ENCODE measurements around the gene MCU. TPM values are rescaled to one million over a fixed set of nuclear protein-coding genes. Genes with fewer than 3 reads are reported as not detected.
"Not testable (repeated sequence)": the region's sequence is repeated elsewhere in the genome, so short reads cannot be mapped to it uniquely, and the experiment has no call there.

The MCU gene
- polyA plus RNA-seq, 1 donor from 2014 or later = 22.9 TPM

- TF ChIP-seq SMC3 (conservative IDR thresholded peaks at IDR 0.05; ENCODE audit: poor library complexity) (no peak), CTCF (IDR thresholded peaks at IDR 0.05; ENCODE audit: poor library complexity, severe bottlenecking) (no peak), MXI1 (conservative IDR thresholded peaks at IDR 0.05; ENCODE audit: poor library complexity, severe bottlenecking) (no peak), EP300 (conservative IDR thresholded peaks at IDR 0.05; ENCODE audit: poor library complexity, severe bottlenecking) (no peak), RAD21 (conservative IDR thresholded peaks at IDR 0.05) (no peak), TAF1 (IDR thresholded peaks at IDR 0.05; ENCODE audit: low read depth) (no peak), POLR2AphosphoS5 (IDR thresholded peaks at IDR 0.05) (no peak), EZH2 (IDR thresholded peaks at IDR 0.05; ENCODE audit: borderline replicate concordance, insufficient read depth, low read length, poor library complexity, severe bottlenecking) (no peak)
- TF ChIP-seq, protein P1, sequence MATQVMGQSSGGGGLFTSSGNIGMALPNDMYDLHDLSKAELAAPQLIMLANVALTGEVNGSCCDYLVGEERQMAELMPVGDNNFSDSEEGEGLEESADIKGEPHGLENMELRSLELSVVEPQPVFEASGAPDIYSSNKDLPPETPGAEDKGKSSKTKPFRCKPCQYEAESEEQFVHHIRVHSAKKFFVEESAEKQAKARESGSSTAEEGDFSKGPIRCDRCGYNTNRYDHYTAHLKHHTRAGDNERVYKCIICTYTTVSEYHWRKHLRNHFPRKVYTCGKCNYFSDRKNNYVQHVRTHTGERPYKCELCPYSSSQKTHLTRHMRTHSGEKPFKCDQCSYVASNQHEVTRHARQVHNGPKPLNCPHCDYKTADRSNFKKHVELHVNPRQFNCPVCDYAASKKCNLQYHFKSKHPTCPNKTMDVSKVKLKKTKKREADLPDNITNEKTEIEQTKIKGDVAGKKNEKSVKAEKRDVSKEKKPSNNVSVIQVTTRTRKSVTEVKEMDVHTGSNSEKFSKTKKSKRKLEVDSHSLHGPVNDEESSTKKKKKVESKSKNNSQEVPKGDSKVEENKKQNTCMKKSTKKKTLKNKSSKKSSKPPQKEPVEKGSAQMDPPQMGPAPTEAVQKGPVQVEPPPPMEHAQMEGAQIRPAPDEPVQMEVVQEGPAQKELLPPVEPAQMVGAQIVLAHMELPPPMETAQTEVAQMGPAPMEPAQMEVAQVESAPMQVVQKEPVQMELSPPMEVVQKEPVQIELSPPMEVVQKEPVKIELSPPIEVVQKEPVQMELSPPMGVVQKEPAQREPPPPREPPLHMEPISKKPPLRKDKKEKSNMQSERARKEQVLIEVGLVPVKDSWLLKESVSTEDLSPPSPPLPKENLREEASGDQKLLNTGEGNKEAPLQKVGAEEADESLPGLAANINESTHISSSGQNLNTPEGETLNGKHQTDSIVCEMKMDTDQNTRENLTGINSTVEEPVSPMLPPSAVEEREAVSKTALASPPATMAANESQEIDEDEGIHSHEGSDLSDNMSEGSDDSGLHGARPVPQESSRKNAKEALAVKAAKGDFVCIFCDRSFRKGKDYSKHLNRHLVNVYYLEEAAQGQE (IDR thresholded peaks at IDR 0.05; ENCODE audit: borderline replicate concordance) = no peak
- peaks cover 4% of the 10 kb centered on the region for H3K9me3 ChIP-seq (ENCODE audit: low read length)
- H3K36me3 ChIP-seq (ENCODE audit: insufficient read depth, low read length) = no peaks in the 10 kb centered on the region
- no peaks in the 10 kb centered on the region for H4K20me1 ChIP-seq (ENCODE audit: insufficient read depth)
- H3K27me3 ChIP-seq (ENCODE audit: insufficient read depth, low read depth, low read length) = no peaks in the 10 kb centered on the region
- no peak overlapping the region for H3K27ac ChIP-seq (ENCODE audit: low read length)
- H3K9ac ChIP-seq (ENCODE audit: low read length) = no peak overlapping the region
- no peaks in the 10 kb centered on the region for H3K9me2 ChIP-seq (ENCODE audit: insufficient read depth, low read length)
- H3K79me2 ChIP-seq (replicated peaks; ENCODE audit: insufficient read depth, low read length) = no peaks in the 10 kb centered on the region
- H3F3A ChIP-seq (ENCODE audit: insufficient read depth, low read length, poor library complexity, severe bottlenecking) = no peaks in the 10 kb centered on the region
- H2AFZ ChIP-seq (ENCODE audit: low read depth, low read length) = no peak overlapping the region
- H3K4me3 ChIP-seq (ENCODE audit: low read length) = no peak overlapping the region
- H3K4me2 ChIP-seq (ENCODE audit: low read length) = no peak overlapping the region
Measured at GRCh38 chr10:72765051-72765745, 73.3 kb downstream of the MCU start.

GRCh38 chr10:72771195-72771594, 79.3 kb downstream of the MCU start:
- not testable (repeated sequence) for H3K36me3 ChIP-seq (ENCODE audit: insufficient read depth, low read length); H4K20me1 ChIP-seq (ENCODE audit: insufficient read depth); H3K79me2 ChIP-seq (replicated peaks; ENCODE audit: insufficient read depth, low read length); H3K27ac ChIP-seq (ENCODE audit: low read length); H3K9me3 ChIP-seq (ENCODE audit: low read length); H3K9ac ChIP-seq (ENCODE audit: low read length); H3K9me2 ChIP-seq (ENCODE audit: insufficient read depth, low read length); H3K4me2 ChIP-seq (ENCODE audit: low read length); H3K27me3 ChIP-seq (ENCODE audit: insufficient read depth, low read depth, low read length); H3K4me3 ChIP-seq (ENCODE audit: low read length); H3F3A ChIP-seq (ENCODE audit: insufficient read depth, low read length, poor library complexity, severe bottlenecking); H2AFZ ChIP-seq (ENCODE audit: low read depth, low read length)

Measured in neural cell (in vitro differentiated cells).